Heart right ventricle (tissue), 16 donors: ENCODE data around the gene NKG7. TPM values are rescaled to one million over a fixed set of nuclear protein-coding genes. Genes with fewer than 3 reads are reported as not detected.
"Not testable (repeated sequence)": the region's sequence is repeated elsewhere in the genome, so short reads cannot be mapped to it uniquely, and the experiment has no call there.

Experiments used
- ATAC-seq, 8 donors: fragments of 200-7000 bp; cut with Tn5 transposase; one replicate each; pipeline ENCODE4 v1.9.1; 2020; ENCODE audit warnings: mild to moderate bottlenecking in 8 of 8, moderate library complexity in 8 of 8, moderate number of reproducible peaks in 1 of 8
- DNase-seq, 2 donors: peaks; one replicate each; pipeline ENCODE4 v3.0.0-alpha.2; 2020
- H3K27ac ChIP-seq, 10 donors: fragments of 200-600 bp; sonication (generic) in 2 of 10; one replicate each; pipeline versions ENCODE4 v1.5.0 to v1.8.0; 2020 to 2022; ENCODE audit warnings: mild to moderate bottlenecking in 3 of 10
- H3K27me3 ChIP-seq, 7 donors: fragments of 200-600 bp; one replicate each; pipeline ENCODE4 v1.8.0; 2021 to 2022; ENCODE audit warnings: mild to moderate bottlenecking in 2 of 7
- H3K36me3 ChIP-seq, 9 donors: fragments of 200-600 bp; sonication (generic) in 1 of 9; one replicate each; pipeline versions ENCODE4 v1.5.0 to v1.8.0; 2020 to 2022; ENCODE audit warnings: mild to moderate bottlenecking in 2 of 9
- H3K4me1 ChIP-seq, 9 donors: fragments of 200-600 bp; sonication (generic) in 1 of 9; one replicate each; pipeline versions ENCODE4 v1.5.0 to v1.8.0; 2020 to 2022; ENCODE audit warnings: mild to moderate bottlenecking in 4 of 9
- H3K4me3 ChIP-seq, 10 donors: fragments of 200-600 bp; sonication (generic) in 2 of 10; one replicate each; pipeline versions ENCODE4 v1.5.0 to v1.8.0; 2020 to 2022; ENCODE audit warnings: mild to moderate bottlenecking in 7 of 10, moderate library complexity in 2 of 10
- H3K9me3 ChIP-seq, 11 donors: fragments of 200-600 bp in 10 of 11; sonication (generic) in 2 of 11; one replicate each; pipeline versions ENCODE4 v1.5.0 to v1.8.0; 2013 to 2022; ENCODE audit warnings: mild to moderate bottlenecking in 2 of 11, control low read depth in 1 of 11, moderate library complexity in 1 of 11
- CTCF ChIP-seq, 9 donors: fragments of 200-600 bp; sonication (generic) in 2 of 9; IDR thresholded peaks; one replicate each; pipeline versions ENCODE4 v1.5.0 to v1.8.0; 2021 to 2022; ENCODE audit warnings: antibody characterized with exemption in 9 of 9, mild to moderate bottlenecking in 5 of 9, moderate library complexity in 1 of 9
- WGBS, 2 donors: extraction: QIAGEN DNeasy Blood & Tissue Kit; methylation state at CpG; one replicate each; pipeline ENCODE4 v1.1.7; 2013; ENCODE audit warnings: inconsistent platforms in 1 of 2; 5-methylcytosine and 5-hydroxymethylcytosine counted together
- intact Hi-C, 10 donors: fragments of 100-400 bp; cut with DNase I; formaldehyde crosslinking; loops; one replicate each; pipeline versions ENCODE4 v1.11.1 to v1.14.2; 2022
- long read RNA-seq, 3 donors: library from polyadenylated mRNA; unstranded; transcript quantifications; one replicate each; pipeline ENCODE4 v2.0.0, GENCODE V29; 2020 to 2021
- polyA plus RNA-seq, 2 donors: library from polyadenylated mRNA; stranded (reverse); fragments of 200-250 nt; gene quantifications; one replicate each; pipeline ENCODE4 v1.2.3, GENCODE V29; 2013
- total RNA-seq, 10 donors: library from RNA; stranded (reverse); fragmentation: NEBNext Ultra II Directional in 3 of 10; extraction: Animal tissue kit (Norgen Biotek cat#: 25700) in 3 of 10; gene quantifications; one replicate each; pipeline versions ENCODE4 v1.2.1 to v1.2.4, GENCODE V29; 2021 to 2023
- donor health status: Arrhythmogenic right ventricular cardiomyopathy.
- donor health status: ischemic (EF 13 %, LVEDD 7.1; RV severe dilation, severe dysfunction).
- donor health status: healthy with polysubstance abuse.
- donor health status: DM: no; HTN: yes; CAD: no.
- donor health status: DM: no; HTN: no; CAD: no.
- donor health status: ischemic (EF 25% LVEDD 6.9; RV normal size, moderate dysfunction).
- donor health status: ischemic (EF 25% LVEDD 5.7; RV mildly dilated, moderate dysfunction).
- donor health status: healthy.
- donor health status: DM: yes; HTN: yes; CAD: no.
- donor health status: Ischemic cardiomyopathy.
- donor health status: ischemic (EF 35%, LVEDD 5.7; RV mildly dilated, moderate dysfunction).
- donor health status: nonischemic (EF 11% LVEDD 7.7; RV severe dilation, severe dysfunction).
- donor health status: DM: yes; HTN: yes; CAD: no.
- donor health status: PGD.
- donor health status: ischemic (EF 29% LVEDD 5.4; RV normal size, mild dysfunction).
- donor health status: nonischemic (EF 23%, LVEDD 6.1; RV moderate dilation, normal function).

Gene NKG7
- total RNA-seq: 10 to 100 TPM in 1 of 10 donors, 1 to 10 TPM in 6, under 1 TPM in 3; 0.47 to 23.1 (median 2.2) TPM
- 1 to 10 TPM; 2.0 to 3.1 TPM for polyA plus RNA-seq
- long read RNA-seq, donor 1: 0 reads
- long read RNA-seq, donor 2, partial matches to known transcripts: 0 of 2 reads
- long read RNA-seq, donor 2, other reads (novel, unspliced or antisense): 1 of 2 reads
- long read RNA-seq, donor 3: 0 reads

- no peak for ATAC-seq
- Histone ChIP-seq H3K36me3 (no peaks in the 10 kb centered on the region), H3K4me1 (peaks cover 0 to 35% (median 4%) of the 10 kb centered on the region in 9 donors), H3K9me3 (no peaks in the 10 kb centered on the region), H3K27me3 (no peaks in the 10 kb centered on the region), H3K27ac (peak within 1 kb of the TSS in 1 of 10 donors; percentile 87), H3K4me3 (peak within 1 kb of the TSS in 1 of 10 donors; percentile 46)
- no peak for DNase-seq
- intact Hi-C loops: no loop called here
- 47 to 53% methylated on average over 9 of the region's 9 CpGs for WGBS, 2 donors
- TF ChIP-seq CTCF (IDR thresholded peaks at IDR 0.05): no peak
Observed at GRCh38 chr19:51372649-51373504, at the start of gene NKG7. TSS of gene NKG7 (minus strand) at chr19:51372654. CDS start at chr19:51372535, 119 bp downstream.

GRCh38 chr19:51422053-51422448 is 49.6 kb upstream of the NKG7 start:
- DNase-seq (peak; percentile 81 to 86), ATAC-seq (peak; percentile 76 to 89 (median 86))
- H3K27me3 ChIP-seq: peaks cover 0 to 36% (median 16%) of the 10 kb centered on the region in 7 donors
- H3K27ac ChIP-seq: no peak overlapping the region
- H3K9me3 ChIP-seq: no peaks in the 10 kb centered on the region
- TF ChIP-seq CTCF (IDR thresholded peaks at IDR 0.05): peak; percentile 85 to 99 (median 94)
- peak overlapping the region in 1 of 10 donors; percentile 29 for H3K4me3 ChIP-seq
- no peaks in the 10 kb centered on the region for H3K36me3 ChIP-seq
- WGBS, 2 donors: 8 to 13% methylated on average over 19 of the region's 19 CpGs
- intact Hi-C loops: no loop called here
- H3K4me1 ChIP-seq: peaks cover 0 to 32% (median 0%) of the 10 kb centered on the region in 9 donors

- Histone ChIP-seq H3K4me3 (peak overlapping the region in 1 of 10 donors; percentile 29), H3K9me3 (no peaks in the 10 kb centered on the region), H3K27ac (no peak overlapping the region), H3K27me3 (peaks cover 0 to 39% (median 16%) of the 10 kb centered on the region in 7 donors), H3K4me1 (peaks cover 0 to 36% (median 0%) of the 10 kb centered on the region in 9 donors), H3K36me3 (no peaks in the 10 kb centered on the region)
- whole genome bisulfite sequencing, 2 donors: 11% methylated on average over 36 to 39 of the region's 39 CpGs
- intact Hi-C loops: no loop called here
- TF ChIP-seq CTCF (IDR thresholded peaks at IDR 0.05): no peak
- peak in 1 of 8 donors; percentile 33 for ATAC-seq
- DNase-seq: no peak
Observed at GRCh38 chr19:51421229-51422052, 49.0 kb upstream of the NKG7 start.

GRCh38 chr19:51420511-51420910 is 48.1 kb upstream of the NKG7 start:
- H3K27ac ChIP-seq, H3K9me3 ChIP-seq, H3K36me3 ChIP-seq, H3K4me3 ChIP-seq, DNase-seq, ATAC-seq, intact Hi-C loops: not testable (repeated sequence)
- Histone ChIP-seq H3K27me3 (peaks cover 0 to 42% (median 22%) of the 10 kb centered on the region in 7 donors), H3K4me1 (peaks cover 0 to 42% (median 0%) of the 10 kb centered on the region in 9 donors)
- 83 to 89% methylated on average over 11 of the region's 11 CpGs for whole genome bisulfite sequencing, 2 donors
